HG03558 (cell line): Measurements from ENCODE around the gene PAQR9.

Source experiments
- ATAC-seq: cut with Tn5 transposase; IDR thresholded peaks from one replicate; pipeline ENCODE4 v1.9.1; 2021; ENCODE audit warnings: moderate number of reproducible peaks; ENCODE audit not compliant: unreplicated experiment; ENCODE audit errors: extremely low read depth

PAQR9 gene

GRCh38 chr3:142983318-142983717 is 19.8 kb upstream of the PAQR9 start:
- ATAC-seq: no peak

GRCh38 chr3:142982038-142982773 is 18.7 kb upstream of the PAQR9 start:
- no peak for ATAC-seq

- ATAC-seq: no peak
These were observed 17.6 kb upstream of the PAQR9 start for GRCh38 chr3:142981108-142981507.

- no peak for ATAC-seq
These were observed 13.9 kb upstream of the PAQR9 start for GRCh38 chr3:142977399-142977728.

GRCh38 chr3:142976621-142977398 is 13.3 kb upstream of the PAQR9 start:
- ATAC-seq: no peak

- ATAC-seq: no peak
These were observed 12.0 kb upstream of the PAQR9 start for GRCh38 chr3:142975316-142975995.

- no peak for ATAC-seq
These were observed 9.9 kb upstream of the PAQR9 start for GRCh38 chr3:142973217-142974009.

- ATAC-seq: no peak
These were observed 8.7 kb upstream of the PAQR9 start for GRCh38 chr3:142972092-142972753.

- ATAC-seq: no peak
These were observed 8.0 kb upstream of the PAQR9 start for GRCh38 chr3:142971431-142971830.

GRCh38 chr3:142968319-142969025 is 5.0 kb upstream of the PAQR9 start:
- ATAC-seq: no peak

- no peak for ATAC-seq
These were observed 3.3 kb upstream of the PAQR9 start for GRCh38 chr3:142966808-142967207.

GRCh38 chr3:142965581-142965980 is 2.1 kb upstream of the PAQR9 start:
- no peak for ATAC-seq

GRCh38 chr3:142963234-142963515 is 299 bp downstream of the PAQR9 start:
- ATAC-seq: no peak

- ATAC-seq: no peak
These were observed 797 bp downstream of the PAQR9 start for GRCh38 chr3:142962520-142963233.

- ATAC-seq: no peak
These were observed 1.3 kb downstream of the PAQR9 start for GRCh38 chr3:142962175-142962519.

- ATAC-seq: no peak
These were observed 1.9 kb downstream of the PAQR9 start for GRCh38 chr3:142961539-142961938.

- no peak for ATAC-seq
These were observed 3.1 kb downstream of the PAQR9 start for GRCh38 chr3:142960322-142960850.

- ATAC-seq: no peak
These were observed 4.8 kb downstream of the PAQR9 start for GRCh38 chr3:142958707-142959106.

- no peak for ATAC-seq
These were observed 10.0 kb downstream of the PAQR9 start for GRCh38 chr3:142953443-142953842.
